Left forelimb (tissue), 1 donor: ENCODE results near the gene MANBA.

Experiments
- DNase-seq: peaks from one replicate; pipeline ENCODE4 v3.0.0-alpha.2; 2018; ENCODE audit warnings: low spot score

Gene MANBA

DNA sequence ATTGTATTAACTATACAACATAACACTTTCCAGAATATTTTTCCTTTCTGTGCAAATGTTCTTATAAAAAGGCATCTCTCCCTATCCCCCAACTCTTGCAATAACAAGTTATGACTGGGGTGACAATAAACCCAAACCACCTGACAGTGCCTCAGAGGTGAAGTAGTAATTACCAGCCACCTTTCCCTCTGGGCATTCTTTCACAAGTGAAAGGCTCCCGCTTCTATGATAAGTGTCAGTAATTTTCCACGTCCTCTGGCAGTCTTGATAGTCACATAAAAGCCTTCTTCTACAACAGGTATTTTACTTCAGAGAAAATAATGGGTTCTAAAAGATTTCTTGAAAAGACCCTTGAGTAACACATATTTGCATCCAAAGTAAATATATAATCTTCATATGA, 82.7 kb downstream of the MANBA start:
- DNase-seq = no peak

DNA sequence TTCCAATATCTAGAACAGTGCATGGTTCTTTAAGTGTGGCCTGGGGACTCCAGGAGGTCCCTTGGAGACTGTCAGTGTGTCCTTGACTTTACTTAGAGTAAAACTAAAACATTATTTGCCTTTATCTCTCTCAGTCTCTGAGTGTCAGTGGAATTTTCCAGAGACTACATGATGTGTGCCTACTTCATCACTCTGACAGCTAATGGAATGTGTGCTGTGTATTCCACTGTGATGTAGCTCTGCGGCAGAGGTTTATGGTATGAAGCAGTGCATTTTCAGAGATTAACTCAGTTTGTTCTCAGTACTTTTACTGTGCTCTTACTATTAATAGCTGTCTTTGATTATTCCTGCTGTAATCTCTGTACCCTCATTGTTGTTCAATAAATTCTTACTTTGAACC, 85.6 kb downstream of the MANBA start:
- DNase-seq = no peak

DNA sequence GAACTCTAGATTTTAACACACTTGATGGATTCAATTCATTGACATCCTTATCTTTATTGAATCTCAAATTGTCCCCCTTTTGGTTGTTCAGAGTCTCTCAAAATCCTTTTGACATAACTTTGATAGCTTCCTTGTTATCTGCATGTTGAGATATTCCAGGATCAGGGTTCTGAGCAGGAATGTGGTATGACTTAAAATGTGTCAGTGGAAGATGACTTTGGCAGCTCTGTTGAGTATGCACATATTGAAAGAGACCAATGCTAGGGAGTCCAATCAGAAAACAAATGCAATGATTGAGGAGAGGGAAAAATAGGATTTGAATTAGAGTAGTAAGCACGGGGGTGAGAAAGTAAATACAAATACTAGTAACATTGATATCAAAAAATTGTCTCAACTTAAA, 93.8 kb downstream of the MANBA start:
- DNase-seq = no peak

- no peak for DNase-seq
Observed at GRCh38 chr4:102665527-102665926, 95.2 kb downstream of the MANBA start.

GRCh38 chr4:102663073-102663472, 97.7 kb downstream of the MANBA start:
- no peak for DNase-seq

- no peak for DNase-seq
Observed at GRCh38 chr4:102657206-102657605, 103.6 kb downstream of the MANBA start.

- DNase-seq = no peak
Observed at GRCh38 chr4:102647117-102647516, 113.7 kb downstream of the MANBA start.

DNA sequence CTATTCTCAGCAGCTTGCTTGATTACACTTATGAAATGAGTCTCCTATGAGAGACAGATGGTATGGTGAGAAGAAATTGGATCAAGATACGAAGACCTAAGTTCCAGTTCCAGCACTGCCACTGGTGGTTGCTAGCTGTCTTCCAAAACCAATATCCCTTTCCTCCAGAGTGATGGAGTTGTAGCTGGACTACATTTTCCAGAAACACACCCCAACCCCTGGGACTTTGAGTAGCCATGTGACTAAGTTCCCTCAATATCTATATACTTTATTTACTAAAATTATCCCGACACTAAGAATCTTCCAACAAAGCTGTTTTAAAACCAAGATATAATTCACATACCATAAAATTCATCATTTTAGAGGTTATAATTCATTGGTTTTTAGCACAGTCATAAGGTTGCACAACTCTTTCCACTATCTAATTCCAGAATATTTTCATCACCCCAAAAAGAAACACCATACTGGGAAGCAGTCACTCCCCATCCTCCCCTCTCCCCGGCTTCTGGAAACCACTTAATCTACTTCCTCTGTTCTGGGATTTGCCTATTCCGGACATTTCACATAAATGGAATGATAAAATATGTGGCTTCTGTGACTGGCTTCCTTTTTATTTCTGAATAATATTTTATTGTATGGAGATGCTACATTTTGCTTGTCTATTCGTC, 118.0 kb downstream of the MANBA start:
- DNase-seq = no peak

- no peak for DNase-seq
Observed at GRCh38 chr4:102641793-102642192, 119.0 kb downstream of the MANBA start.

- no peak for DNase-seq
Observed at GRCh38 chr4:102640669-102641068, 120.1 kb downstream of the MANBA start.

DNA sequence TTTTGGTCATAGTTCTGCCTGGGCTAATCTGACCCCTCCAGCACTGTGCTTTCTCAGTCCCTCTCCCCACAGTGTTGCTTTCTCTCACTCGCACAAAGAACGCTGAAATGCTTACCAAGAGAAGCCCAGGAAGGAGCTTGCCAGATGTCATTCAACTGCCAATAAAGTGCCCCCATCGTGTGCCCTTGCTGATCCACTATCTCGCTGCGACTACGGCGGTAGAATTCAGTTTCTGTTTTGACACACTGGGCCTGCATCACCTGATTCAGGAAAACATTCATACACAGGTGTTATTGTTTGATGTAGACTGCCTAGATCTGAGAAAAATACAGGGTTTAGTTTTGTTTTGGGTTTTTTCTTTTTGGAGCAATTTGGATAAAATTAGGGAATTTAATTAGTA, 121.2 kb downstream of the MANBA start:
- no peak for DNase-seq

- no peak for DNase-seq
Observed at GRCh38 chr4:102638621-102639020, 122.1 kb downstream of the MANBA start.

DNA sequence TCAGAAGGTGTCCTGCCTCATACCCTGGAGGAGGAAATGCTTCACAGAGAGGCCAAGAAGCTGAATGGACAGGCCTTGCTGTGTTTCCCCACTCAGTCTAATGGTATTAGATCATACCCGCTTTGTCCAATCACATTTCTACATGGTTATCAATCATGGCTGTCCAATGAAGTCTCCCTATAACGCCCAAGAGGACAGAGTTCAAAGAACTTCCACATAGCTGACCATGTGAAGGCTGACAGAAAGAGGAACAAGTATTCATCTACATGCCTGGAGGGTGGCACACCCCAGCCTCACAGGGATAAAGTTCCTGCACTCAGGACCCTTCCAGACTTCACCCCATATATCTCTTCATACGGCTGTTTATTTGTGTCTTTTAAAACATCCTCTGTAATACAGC, 123.4 kb downstream of the MANBA start:
- DNase-seq = no peak

GRCh38 chr4:102633100-102633499, 127.7 kb downstream of the MANBA start:
- DNase-seq = no peak

DNA sequence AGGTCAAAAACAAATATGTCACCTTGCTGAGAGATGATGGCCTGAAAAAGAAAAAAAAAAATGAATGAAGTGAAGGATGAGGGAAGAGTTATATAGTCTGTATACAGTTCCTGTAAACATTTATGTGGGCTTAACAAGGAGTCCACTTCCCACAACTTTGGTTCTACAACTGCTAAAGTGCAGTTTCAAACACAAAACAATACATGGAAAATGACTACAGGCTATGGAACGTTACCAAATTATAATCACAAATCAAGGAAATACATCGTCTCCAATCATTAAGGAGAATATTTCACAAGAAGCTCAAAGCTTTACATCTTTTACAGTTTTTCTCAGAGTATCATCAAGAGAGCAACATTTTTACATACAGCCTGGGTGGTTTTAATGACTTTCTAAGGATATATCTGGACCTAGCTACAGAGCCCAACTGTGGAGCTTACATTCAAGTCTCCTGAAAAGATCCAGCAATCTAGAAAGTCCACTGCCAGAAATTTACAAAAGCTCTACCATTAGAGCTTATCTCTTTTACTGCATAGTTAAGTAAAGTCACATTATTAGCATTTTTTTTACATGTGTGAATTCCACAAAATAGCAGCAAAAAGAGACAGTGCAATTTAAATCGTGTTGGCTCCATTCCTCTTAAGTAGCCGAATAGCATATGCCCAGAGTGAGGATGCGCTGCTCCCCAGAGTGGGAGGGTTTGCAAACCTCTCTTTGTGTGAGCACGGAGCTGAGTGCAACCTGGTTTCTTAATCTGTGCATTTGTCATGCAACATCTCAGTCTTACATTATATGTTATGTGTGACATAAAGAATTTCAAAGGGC, 128.3 kb downstream of the MANBA start:
- no peak for DNase-seq

GRCh38 chr4:102631616-102632015, 129.2 kb downstream of the MANBA start:
- no peak for DNase-seq

- DNase-seq = no peak
Observed at GRCh38 chr4:102629673-102630072, 131.1 kb downstream of the MANBA start.

DNA sequence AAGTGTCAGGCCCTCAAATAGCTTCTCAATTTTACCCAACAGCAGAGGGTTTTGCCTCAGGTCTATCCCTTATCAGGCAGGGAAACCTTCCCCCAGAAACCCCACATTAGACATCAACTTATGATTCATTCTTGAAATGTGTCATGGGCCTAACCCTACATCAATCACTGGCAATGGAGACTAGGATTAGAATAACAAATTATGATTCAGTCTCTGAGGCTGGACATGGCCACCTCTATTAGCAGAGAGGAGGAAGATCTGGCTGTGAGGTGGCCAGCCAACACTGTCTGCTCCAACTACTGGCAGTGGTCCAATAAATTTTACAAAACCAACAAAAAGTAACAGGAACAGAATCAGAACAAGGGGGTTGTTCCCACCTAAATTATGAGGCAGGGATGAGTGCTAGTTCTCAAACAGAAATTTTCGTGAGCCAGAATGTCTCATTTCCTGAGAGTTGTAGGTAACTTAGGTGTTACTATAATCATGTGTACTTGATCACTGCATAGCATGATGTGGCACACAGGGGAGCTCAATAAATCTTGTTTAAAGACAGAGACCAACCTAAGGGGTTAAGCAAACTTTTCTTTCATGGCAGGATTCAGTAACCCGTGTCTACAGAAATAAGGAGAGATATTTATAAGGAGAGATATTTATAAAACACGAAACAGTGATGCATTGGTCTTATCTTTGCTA, 132.8 kb downstream of the MANBA start:
- DNase-seq = no peak

DNA sequence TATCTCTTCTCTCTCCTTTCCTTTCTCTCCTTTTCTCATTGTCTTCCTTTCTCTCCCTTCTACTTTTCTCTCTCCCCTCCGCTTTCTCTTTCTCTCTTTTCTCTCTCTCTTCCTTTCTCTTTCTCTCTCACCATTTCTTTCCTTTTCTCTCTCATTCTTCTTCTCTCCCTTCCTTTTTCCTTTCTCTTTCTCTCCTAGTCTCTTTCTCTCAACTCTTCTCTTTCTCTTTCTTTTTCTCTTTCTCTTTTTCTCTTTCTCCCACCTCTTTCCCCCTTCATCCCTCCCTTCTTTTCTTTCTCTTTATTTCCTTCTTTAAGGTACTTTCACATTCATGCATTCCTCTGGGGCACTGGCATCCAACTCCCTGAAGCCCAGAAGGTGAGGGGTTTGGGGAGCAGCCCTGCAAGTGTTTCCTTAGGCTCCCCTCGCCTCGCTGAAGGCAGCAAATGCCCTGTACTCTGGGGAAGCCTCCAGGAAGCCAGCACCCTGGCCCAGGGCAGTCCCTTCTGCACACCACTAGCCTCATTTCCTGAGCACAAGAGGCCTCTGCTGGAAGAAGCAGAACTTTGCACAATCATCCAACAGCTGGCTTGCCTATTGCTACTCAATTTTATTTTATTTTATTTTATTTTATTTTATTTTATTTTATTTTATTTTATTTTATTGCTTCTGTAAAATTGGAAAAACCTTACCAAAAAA, 135.4 kb downstream of the MANBA start:
- no peak for DNase-seq

DNA sequence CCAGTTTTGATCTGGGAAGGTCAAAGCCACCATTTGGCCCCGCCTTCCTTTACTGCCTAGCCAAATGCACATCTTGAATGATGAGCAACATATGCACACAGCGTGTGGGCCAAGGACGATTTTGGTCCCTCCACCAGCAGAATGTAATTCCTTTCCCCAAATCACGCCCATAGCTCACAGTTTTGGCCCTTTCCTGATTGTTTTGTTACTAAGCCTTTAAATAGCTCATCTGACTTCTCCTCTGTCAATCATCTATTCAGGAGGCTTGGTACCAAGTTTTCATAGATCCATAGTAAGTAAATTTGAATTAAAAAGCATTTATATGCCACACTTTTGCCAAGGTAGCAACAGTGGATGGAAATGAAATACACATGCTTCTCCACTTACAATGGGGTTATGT, 136.3 kb downstream of the MANBA start:
- no peak for DNase-seq

DNA sequence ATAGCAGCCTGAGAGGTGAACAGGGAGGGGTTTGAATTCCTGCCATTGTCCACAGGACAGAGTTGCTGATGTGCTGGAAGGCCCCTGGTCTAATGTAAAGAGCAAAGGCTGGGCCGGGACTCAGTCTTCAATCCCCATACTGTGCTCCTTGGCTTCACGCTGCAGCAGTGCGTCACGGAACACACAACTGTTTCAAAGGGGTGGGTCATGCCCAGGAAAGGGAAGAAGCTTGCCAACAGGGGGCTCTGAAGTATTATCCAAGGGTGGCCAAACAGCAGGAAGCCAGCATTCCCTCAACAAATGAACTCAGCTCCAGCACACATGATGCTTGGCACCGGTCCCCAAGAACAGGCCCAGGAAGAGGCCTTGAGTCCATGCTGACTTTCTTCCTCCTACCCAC, 137.1 kb downstream of the MANBA start:
- DNase-seq = no peak

DNA sequence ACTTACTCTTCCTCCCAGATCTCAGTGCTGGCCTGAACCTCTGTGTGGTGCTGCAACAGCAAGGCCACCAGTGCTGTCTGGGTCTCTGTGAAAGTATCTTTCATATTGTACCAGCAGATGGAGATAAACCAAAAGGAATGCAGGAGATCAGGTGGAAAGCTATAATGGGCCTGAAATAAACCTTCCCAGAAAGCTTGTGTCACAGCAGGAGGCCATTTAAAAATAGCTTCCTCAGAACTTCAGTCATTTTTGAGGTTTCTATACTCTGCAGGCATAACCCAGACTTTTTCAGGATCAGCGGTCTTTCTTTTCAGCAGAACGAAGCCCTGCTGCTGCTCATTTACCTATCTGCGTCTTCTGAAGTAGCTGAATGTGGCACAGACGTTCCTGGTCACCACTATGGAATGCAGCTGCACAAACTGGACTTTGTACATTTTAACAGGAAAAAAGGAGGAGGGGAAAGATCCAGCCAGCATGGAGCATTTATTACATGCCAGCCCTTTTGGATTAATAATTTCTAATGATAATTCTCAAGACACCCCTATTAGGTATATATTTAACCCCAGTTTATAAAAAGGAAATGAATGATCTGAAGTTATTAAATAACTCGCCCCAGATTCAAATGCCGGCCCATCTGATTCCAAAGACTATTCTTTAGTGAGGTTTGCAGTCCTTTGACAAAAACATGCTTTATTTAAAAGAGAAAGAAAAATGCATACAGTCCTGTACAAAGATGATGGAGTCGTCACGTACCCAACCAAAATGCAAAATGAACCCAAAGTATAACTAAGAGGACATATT, 139.9 kb downstream of the MANBA start:
- DNase-seq = no peak
